Right ventricle myocardium superior (tissue), 1 donor: Measurements from ENCODE around the gene NECTIN2. TPM values are rescaled to one million over a fixed set of nuclear protein-coding genes. Genes with fewer than 3 reads are reported as not detected.
A peak's percentile ranks its signal among the peaks of the same experiment; 100 is the strongest.
"Not testable (repeated sequence)": the region's sequence is repeated elsewhere in the genome, so short reads cannot be mapped to it uniquely, and the experiment has no call there.

Experiments
- ATAC-seq: fragments of 200-7000 bp; cut with Tn5 transposase; one replicate; pipeline ENCODE4 v1.9.1; 2020; ENCODE audit warnings: mild to moderate bottlenecking; ENCODE audit not compliant: poor library complexity
- DNase-seq: peaks from one replicate; pipeline ENCODE4 v3.0.0-alpha.2; 2020
- intact Hi-C: fragments of 100-400 bp; cut with DNase I; formaldehyde crosslinking; loops from one replicate; pipeline ENCODE4 v1.11.2; 2022
- total RNA-seq: library from RNA; stranded (reverse); fragmentation: NEBNext Ultra II Directional; extraction: Animal tissue kit (Norgen Biotek cat#: 25700); gene quantifications from one replicate; pipeline ENCODE4 v1.2.1, GENCODE V29; 2021
- donor health status: DM: no; HTN: yes; CAD: no; lungs with severe emphysema.

Gene NECTIN2
- total RNA-seq, 1 donor from 2014 or later: 36.9 TPM

GRCh38 chr19:44847144-44848035 lies 1.3 kb downstream of the NECTIN2 start:
- DNase-seq (peak; percentile 81), ATAC-seq (peak; percentile 0)
- intact Hi-C loops: no loop called here

DNA sequence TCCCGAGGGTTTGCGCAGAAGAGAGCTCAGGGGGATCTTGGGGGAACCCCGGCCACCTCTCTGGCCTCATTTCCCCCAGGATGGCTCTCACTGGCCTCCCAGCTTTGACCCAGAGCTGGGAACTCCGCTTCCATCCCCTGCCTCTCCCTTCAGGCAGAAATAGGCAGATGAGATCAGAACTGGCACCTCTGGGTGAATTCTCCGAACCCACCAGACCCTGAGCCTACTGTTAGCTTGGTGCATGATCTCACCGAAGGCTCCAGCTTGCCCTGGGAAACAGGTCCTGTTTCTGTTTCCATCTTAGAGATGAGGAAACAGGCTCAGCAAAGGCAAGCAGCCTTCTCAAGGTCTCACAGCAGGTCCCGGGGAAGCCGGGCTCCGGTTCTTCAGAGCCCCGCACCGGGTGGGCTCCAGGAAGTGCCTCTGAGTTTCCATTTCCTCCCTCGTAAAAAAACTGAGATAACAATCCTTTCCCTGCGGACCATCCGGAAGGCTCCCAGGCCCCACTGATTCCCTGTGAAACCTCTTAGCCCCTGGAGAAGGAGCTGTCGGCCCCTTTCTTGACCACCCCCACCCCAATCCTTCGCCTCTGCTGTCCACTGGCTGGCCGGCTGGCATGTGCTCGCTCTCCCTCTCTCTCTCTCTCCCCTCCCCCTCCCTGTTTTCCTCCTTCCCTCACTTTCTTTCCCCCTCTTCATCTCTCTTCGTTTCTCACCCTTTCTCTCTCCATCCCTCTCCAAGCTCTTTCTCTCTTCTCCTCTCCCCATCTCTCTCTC lies 2.1 kb downstream of the NECTIN2 start:
- no peak for DNase-seq
- intact Hi-C loops: no loop called here
- no peak for ATAC-seq

DNA sequence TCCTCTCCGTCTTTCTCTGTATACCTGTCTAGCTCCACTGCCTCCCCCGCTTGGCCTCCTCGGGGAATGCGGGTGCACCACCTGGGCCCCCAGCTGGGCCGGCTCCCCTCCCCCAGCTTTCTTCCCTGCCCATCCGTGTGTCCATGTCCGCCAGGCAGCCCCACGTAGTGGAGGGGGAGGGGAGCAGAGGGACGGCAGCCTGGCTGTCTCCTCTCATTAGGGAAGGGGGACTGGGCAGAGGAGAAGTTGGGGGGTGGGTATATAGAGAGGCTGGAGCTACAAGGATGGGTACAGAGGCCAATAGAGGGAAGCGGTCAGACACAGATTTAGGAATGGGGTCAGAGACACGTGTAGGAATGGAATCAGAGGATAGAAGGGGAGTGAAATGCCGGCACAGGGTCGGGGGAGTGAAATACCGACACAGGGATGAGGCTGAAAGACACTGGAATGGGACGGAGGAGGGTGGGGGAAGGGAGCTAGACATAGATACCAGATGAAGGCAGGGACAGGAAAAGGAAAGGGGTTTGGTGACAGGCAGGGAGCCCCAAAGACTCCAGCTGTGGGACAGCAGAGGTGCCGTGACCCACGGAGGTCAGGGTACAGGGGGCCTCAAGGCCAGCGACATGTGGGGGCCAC lies 2.8 kb downstream of the NECTIN2 start:
- DNase-seq: peak; percentile 50
- ATAC-seq: no peak

DNA sequence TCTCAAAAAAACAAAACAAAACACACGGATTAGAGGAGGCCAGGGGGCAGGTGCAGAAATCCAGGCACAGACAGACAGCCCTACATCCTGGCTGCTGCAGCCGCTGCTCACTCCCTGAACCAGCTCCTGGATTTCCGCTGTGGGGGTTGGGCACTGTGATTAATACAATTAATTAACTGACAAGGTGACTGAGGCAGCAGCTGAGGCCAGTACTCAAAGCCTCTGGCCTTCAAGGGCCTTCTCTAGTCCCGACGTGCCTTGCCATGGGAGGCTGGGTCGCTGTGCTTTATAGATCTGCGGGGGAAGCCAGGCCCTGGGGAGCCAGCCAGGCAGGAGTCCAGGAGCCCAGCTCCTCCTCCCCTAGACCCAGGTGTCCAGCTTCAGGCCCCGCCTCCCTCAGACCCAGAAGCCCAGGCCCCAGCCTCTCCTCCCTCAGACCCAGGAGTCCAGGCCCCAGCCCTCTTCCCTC lies 4.6 kb downstream of the NECTIN2 start:
- intact Hi-C loops: no loop called here
- no peak for ATAC-seq
- no peak for DNase-seq

More for the DNA sequence above, 2.8 kb downstream of the NECTIN2 start:
- intact Hi-C loops: no loop called here

DNA sequence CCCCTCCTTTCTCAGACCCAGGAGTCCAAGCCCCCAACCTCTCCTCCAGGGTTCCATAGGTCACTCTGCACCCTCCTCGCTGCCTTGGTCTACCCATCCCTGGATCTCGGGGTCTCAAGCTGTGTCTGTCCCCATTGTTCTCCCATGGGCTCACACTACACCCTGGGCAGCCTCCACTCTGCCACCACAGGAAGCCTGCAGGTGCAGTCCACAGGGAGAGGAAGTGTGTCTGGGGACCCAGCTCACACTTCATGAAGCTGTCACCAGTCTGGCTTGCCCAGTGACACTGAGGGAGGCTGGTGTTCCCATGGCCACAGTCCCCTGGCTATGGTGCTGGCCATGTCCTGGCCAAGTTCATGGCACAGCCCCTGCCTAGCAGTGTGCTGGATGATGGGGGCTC lies 5.3 kb downstream of the NECTIN2 start:
- DNase-seq: no peak
- intact Hi-C loops: no loop called here
- no peak for ATAC-seq

- DNase-seq: no peak
- intact Hi-C loops: no loop called here
- no peak for ATAC-seq
Observed at GRCh38 chr19:44855606-44856005, 9.5 kb downstream of the NECTIN2 start.

DNA sequence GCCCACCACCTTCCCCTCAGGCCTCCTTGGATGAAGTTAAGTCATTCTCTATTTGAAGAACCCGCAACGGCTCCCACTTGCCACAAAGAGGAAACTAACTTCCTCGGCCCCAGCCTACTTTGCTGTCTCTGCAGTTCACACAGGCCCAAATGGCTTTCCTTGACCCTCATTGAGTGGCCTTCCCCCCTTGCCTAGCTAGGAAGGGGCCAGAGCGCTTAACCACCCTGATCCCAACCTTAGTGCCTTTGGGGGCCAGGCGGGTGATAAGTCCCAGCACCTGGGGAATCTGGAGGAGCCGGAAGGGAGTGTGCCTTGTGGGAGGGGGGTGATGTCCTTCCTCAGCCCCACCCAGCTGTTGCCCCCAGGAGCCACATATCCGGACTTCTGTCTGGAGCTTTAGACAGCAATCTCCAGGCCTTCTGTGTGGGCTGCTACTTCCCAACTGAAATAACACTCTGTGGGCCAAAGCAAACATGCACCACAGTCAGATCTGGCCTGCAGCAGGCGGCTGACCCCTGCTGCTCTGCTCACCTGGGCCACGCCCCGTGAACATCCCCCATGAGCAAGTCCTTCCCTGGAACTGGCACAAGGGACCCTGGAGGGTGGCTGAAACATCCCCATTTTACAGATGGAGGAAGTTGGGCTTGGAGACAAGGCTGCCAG lies 10.5 kb downstream of the NECTIN2 start:
- ATAC-seq: peak; percentile 36
- no peak for DNase-seq
- intact Hi-C loops: no loop called here

DNA sequence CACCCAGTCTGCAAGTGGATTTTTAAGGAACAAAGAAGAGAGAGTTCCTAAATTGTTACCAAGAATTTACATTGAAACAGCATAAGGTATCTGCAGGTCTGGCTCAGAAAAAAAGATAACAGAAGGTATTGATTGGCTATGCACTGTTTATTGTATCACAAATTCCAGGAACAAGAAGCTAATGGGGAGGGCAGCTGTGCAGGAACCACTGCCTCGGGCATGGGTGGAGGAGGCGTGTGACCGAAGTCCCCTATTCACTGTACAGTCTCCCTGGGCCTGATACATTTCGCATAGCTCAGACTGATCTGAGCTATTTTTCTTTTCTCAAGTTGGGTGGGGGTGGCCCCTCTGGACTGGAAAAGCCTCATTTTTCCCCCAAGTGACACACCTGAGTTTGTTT lies 11.7 kb downstream of the NECTIN2 start:
- ATAC-seq (no peak), DNase-seq (no peak)
- intact Hi-C loops: no loop called here

- ATAC-seq, DNase-seq, intact Hi-C loops: not testable (repeated sequence)
Observed at GRCh38 chr19:44861576-44861975, 15.5 kb downstream of the NECTIN2 start.

DNA sequence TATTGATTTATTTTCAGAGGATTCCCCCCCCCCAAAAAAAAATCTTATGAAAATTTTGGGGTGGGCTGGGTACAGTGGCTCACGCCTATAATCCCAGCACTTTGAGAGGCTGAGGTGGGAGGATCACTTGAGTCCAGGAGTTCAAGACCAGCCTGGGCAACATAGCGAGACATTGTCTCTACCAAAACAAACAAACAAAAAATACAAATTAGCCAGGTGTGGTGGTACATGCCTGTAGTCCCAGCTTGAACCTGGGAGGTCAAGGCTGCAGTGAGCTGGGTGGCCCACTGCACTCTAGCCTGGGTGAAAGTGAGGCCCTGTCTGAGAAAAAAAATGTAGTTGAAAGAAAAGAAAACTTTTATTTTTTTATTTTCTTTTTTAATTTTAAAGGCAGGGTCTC lies 17.9 kb downstream of the NECTIN2 start:
- no peak for ATAC-seq
- DNase-seq: no peak
- intact Hi-C loops: no loop called here

DNA sequence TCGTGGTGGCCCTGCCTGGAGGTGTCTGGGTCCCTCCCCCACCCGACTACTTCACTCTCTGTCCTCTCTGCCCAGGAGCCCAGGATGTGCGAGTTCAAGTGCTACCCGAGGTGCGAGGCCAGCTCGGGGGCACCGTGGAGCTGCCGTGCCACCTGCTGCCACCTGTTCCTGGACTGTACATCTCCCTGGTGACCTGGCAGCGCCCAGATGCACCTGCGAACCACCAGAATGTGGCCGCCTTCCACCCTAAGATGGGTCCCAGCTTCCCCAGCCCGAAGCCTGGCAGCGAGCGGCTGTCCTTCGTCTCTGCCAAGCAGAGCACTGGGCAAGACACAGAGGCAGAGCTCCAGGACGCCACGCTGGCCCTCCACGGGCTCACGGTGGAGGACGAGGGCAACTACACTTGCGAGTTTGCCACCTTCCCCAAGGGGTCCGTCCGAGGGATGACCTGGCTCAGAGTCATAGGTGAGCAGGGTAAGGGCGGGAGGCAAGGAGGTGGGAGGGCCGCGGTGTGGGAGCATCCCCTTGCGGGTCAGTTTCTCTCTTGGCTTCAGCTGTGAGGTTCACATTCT lies 19.2 kb downstream of the NECTIN2 start:
- no peak for ATAC-seq
- no peak for DNase-seq
- intact Hi-C loops: no loop called here

DNA sequence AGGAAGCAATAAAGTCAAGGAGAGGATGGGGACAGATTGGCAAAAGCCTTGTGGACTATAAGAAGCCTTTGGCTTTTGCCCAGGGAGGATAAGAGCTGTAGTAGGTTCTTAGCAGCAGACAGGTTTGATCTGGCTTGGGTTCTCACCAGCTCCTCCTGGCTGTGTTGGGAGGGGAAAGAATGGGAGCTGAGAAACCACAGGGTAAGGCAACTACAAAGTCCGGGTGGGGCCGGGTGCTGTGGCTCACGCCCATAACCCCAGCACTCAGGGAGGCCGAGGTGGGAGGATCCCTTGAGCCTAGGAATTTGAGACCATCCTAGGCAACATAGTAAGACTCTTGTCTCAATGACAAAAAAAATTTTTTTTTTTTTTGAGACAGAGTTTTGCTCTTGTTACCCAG lies 20.6 kb downstream of the NECTIN2 start:
- DNase-seq (no peak), ATAC-seq (no peak)
- intact Hi-C loops: no loop called here

GRCh38 chr19:44867578-44867977 lies 21.5 kb downstream of the NECTIN2 start:
- intact Hi-C loops: no loop called here
- DNase-seq (no peak), ATAC-seq (no peak)

GRCh38 chr19:44869733-44870470 lies 23.8 kb downstream of the NECTIN2 start:
- ATAC-seq: peak; percentile 34
- intact Hi-C loops: no loop called here
- DNase-seq: no peak

DNA sequence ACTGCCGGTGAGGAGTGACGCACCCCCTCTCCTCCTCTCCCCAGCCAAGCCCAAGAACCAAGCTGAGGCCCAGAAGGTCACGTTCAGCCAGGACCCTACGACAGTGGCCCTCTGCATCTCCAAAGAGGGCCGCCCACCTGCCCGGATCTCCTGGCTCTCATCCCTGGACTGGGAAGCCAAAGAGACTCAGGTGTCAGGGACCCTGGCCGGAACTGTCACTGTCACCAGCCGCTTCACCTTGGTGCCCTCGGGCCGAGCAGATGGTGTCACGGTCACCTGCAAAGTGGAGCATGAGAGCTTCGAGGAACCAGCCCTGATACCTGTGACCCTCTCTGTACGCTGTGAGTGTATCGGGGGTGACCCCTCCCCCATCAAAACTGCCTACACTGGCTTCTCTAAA lies 25.7 kb downstream of the NECTIN2 start:
- intact Hi-C loops: no loop called here
- DNase-seq: no peak
- ATAC-seq: no peak

DNA sequence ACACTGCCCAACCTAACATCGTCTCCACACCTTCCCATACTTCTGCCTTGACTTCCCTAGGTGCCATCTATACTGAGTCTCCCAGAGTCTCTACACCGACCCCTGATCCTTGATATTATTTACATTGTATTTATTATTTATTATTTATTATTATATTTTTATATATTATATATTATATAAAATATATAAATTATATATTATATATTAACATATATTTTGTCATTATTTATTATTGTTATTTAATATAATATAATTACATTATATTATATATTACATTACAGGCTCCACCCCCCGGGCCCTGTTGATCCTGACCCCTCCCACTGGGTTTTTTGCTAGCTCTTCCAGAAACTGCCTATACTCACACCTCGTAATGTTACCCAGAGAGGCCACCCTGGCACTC lies 26.6 kb downstream of the NECTIN2 start:
- intact Hi-C loops: no loop called here
- ATAC-seq (no peak), DNase-seq (no peak)

DNA sequence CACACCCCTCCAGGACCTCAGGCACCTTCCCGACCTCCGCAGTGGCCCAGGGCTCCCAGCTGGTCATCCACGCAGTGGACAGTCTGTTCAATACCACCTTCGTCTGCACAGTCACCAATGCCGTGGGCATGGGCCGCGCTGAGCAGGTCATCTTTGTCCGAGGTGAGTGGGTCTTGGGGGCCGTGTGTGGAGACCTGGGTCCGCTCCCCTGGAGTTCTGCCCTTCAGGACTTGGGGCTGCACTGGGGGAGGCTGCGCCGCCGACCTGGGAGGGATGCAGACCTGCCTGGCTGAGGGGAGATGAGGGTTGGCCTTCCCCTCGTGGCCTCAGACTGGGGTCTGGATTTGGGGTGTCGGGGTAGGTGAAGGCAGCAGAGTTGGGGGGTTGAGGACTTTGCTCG lies 28.2 kb downstream of the NECTIN2 start:
- intact Hi-C loops: no loop called here
- no peak for ATAC-seq
- DNase-seq: no peak
